Measurements from ENCODE around the gene ERMP1. TPM values are rescaled to one million over a fixed set of nuclear protein-coding genes. Genes with fewer than 3 reads are reported as not detected.
A peak's percentile ranks its signal among the peaks of the same experiment; 100 is the strongest.

The ERMP1 gene
- polyA plus RNA-seq, 2 of the 4 experiments (the other 2 are of a cell fraction) = 22.5 to 53.4 TPM

GRCh38 chr9:5834214-5834613 is 1.3 kb upstream of the ERMP1 start (continued):
- TF ChIP-seq RNF2 (IDR thresholded peaks at IDR 0.05; ENCODE audit: borderline replicate concordance, low read depth) (no peak), ESRRA (IDR thresholded peaks at IDR 0.05; ENCODE audit: borderline replicate concordance, low read length) (no peak), HOXB5 (CRISPR knock-in tag; IDR thresholded peaks at IDR 0.05) (no peak), E2F6 (IDR thresholded peaks at IDR 0.05; ENCODE audit: borderline replicate concordance, low read depth) (no peak), SMC3 (IDR thresholded peaks at IDR 0.05) (no peak), PHF8 (IDR thresholded peaks at IDR 0.05; ENCODE audit: borderline replicate concordance, low read depth) (no peak), MAX (IDR thresholded peaks at IDR 0.05) (no peak), RAD21 (conservative IDR thresholded peaks at IDR 0.05 in 1 of 2, IDR thresholded peaks at IDR 0.05 in 1 of 2) (no peak)

- H3K4me2 ChIP-seq = peak overlapping the region; percentile 87
- TF ChIP-seq EHF (CRISPR knock-in tag; IDR thresholded peaks at IDR 0.05) (no peak), KDM1A (IDR thresholded peaks at IDR 0.05; ENCODE audit: low read depth) (no peak), MAX (IDR thresholded peaks at IDR 0.05) (peak; percentile 35; the same call in 1 of the 2 replicates)
- ChIA-PET POLR2A (interaction anchor here (0.7 to 2.4 kb wide), 4 partner anchors 48 to 204 kb away, joined by 4 to 11 read pairs (median 5); partner anchors contain the start of genes RANBP6 and RIC1), CTCF (interaction anchor here (0.5 to 5.4 kb wide), 28 partner anchors 8 to 753 kb away, joined by 3 to 38 read pairs (median 8); no protein-coding TSS in a partner anchor)
- peaks cover 21% of the 10 kb centered on the region for H3K4me1 ChIP-seq
- DNase-seq (ENCODE audit: low read depth in 1 of 2, low spot score in 1 of 2) = no peak
- FAIRE-seq = no peak
- 0% methylated on average over 8 of the region's 9 CpGs for WGBS (ENCODE audit: missing lambda C conversion rate)
- no peaks in the 10 kb centered on the region for H3K9me3 ChIP-seq
- peak; percentile 2 to 52; a peak in 5 of 6 replicates for ATAC-seq
- H3K27ac ChIP-seq = peak overlapping the region; percentile 92 to 96
- H3K4me3 ChIP-seq = peak overlapping the region; percentile 82
Measured at GRCh38 chr9:5832071-5832537, 813 bp downstream of the ERMP1 start.

GRCh38 chr9:5825895-5826622 is 6.9 kb downstream of the ERMP1 start:
- peaks cover 6% of the 10 kb centered on the region; the same call in 2 of the 3 replicates for H3K4me1 ChIP-seq
- TF ChIP-seq RCOR1 (IDR thresholded peaks at IDR 0.05; ENCODE audit: low read depth, low read length) (no peak), MAX (IDR thresholded peaks at IDR 0.05) (no peak), RAD21 (conservative IDR thresholded peaks at IDR 0.05 in 1 of 2, IDR thresholded peaks at IDR 0.05 in 1 of 2) (no peak), CHD4 (IDR thresholded peaks at IDR 0.05; ENCODE audit: borderline replicate concordance) (no peak), HDAC2 (IDR thresholded peaks at IDR 0.05) (no peak), NR3C1 (IDR thresholded peaks at IDR 0.05) (no peak)
- DNase-seq (ENCODE audit: low read depth in 1 of 2, low spot score in 1 of 2) (no peak), FAIRE-seq (no peak), ATAC-seq (no peak)
- WGBS (ENCODE audit: missing lambda C conversion rate) = 88% methylated on average over 2 of the region's 2 CpGs
- no peak overlapping the region for H3K4me3 ChIP-seq
- POLR2A ChIA-PET = no interaction called here
- no peaks in the 10 kb centered on the region for H3K9me3 ChIP-seq
- H3K4me2 ChIP-seq = no peak overlapping the region
- no peak overlapping the region for H3K27ac ChIP-seq
- CTCF ChIA-PET = interaction anchor here (1.0 to 1.7 kb wide), 2 partner anchors 12 to 21 kb away, joined by 3 read pairs; no protein-coding TSS in a partner anchor

- DNase-seq (ENCODE audit: low read depth in 1 of 2, low spot score in 1 of 2) (no peak), ATAC-seq (no peak), FAIRE-seq (no peak)
- POLR2A ChIA-PET = no interaction called here
- H3K4me1 ChIP-seq = no peaks in the 10 kb centered on the region
- H3K4me3 ChIP-seq = no peak overlapping the region
- no peak for TF ChIP-seq NFE2L2 (conservative IDR thresholded peaks at IDR 0.05; ENCODE audit: low read length)
- H3K27ac ChIP-seq = no peak overlapping the region
- WGBS (ENCODE audit: missing lambda C conversion rate) = 89% methylated on average over 1 of the region's 1 CpG
- CTCF ChIA-PET = interaction anchor here (0.8 to 2.1 kb wide), 7 partner anchors 8 to 62 kb away, joined by 3 to 12 read pairs (median 3); partner anchors contain the start of gene ERMP1
- no peaks in the 10 kb centered on the region for H3K9me3 ChIP-seq
- no peak overlapping the region for H3K4me2 ChIP-seq
Measured at GRCh38 chr9:5825223-5825622, 7.7 kb downstream of the ERMP1 start.
